Neural cell (in vitro differentiated cells): ENCODE data around the gene KIF6. TPM values are rescaled to one million over a fixed set of nuclear protein-coding genes. Genes with fewer than 3 reads are reported as not detected.

ENCODE experiments used
- H2AFZ ChIP-seq: fragments of 200-600, 300-800 bp; sonication (generic), shearing (Covaris generic); 2 replicates; pipeline ENCODE4 v1.6.0; 2014; ENCODE audit warnings: low read depth, mild to moderate bottlenecking, antibody characterized with exemption, low read length, moderate library complexity
- H3F3A ChIP-seq: fragments of 200-600 bp; shearing (Covaris generic); 2 replicates; pipeline ENCODE4 v1.6.1; 2016; ENCODE audit warnings: mild to moderate bottlenecking, moderate library complexity, mixed read lengths, antibody characterized with exemption, low read length; ENCODE audit not compliant: insufficient read depth, poor library complexity, severe bottlenecking
- H3K27ac ChIP-seq: fragments of 200-600, 300-800 bp; sonication (generic), shearing (Covaris generic); 2 replicates; pipeline ENCODE4 v1.5.1; 2014; ENCODE audit warnings: mild to moderate bottlenecking, low read length, moderate library complexity
- H3K27me3 ChIP-seq: fragments of 300-800, 200-600 bp; sonication (generic), shearing (Covaris generic); 2 replicates; pipeline ENCODE4 v1.6.0; 2014; ENCODE audit warnings: mild to moderate bottlenecking, low read depth, low read length, moderate library complexity; ENCODE audit not compliant: insufficient read depth
- H3K36me3 ChIP-seq: fragments of 300-800, 200-600 bp; sonication (generic), shearing (Covaris generic); 2 replicates; pipeline ENCODE4 v1.5.1; 2014; ENCODE audit warnings: mild to moderate bottlenecking, antibody characterized with exemption, low read length, moderate library complexity; ENCODE audit not compliant: insufficient read depth
- H3K4me2 ChIP-seq: fragments of 300-800, 200-600 bp; sonication (generic), shearing (Covaris generic); 2 replicates; pipeline ENCODE4 v1.6.0; 2014; ENCODE audit warnings: mild to moderate bottlenecking, low read length
- H3K4me3 ChIP-seq: fragments of 300-800, 200-600 bp; sonication (generic), shearing (Covaris generic); 2 replicates; pipeline ENCODE4 v1.5.1; 2014; ENCODE audit warnings: mild to moderate bottlenecking, low read length, moderate library complexity
- H3K79me2 ChIP-seq: fragments of 200-600 bp; shearing (Covaris generic); replicated peaks from 2 replicates; pipeline ENCODE4 v1.6.0; 2014; ENCODE audit warnings: mild to moderate bottlenecking, low read length, moderate library complexity; ENCODE audit not compliant: insufficient read depth
- H3K9ac ChIP-seq: fragments of 300-800, 200-600 bp; sonication (generic), shearing (Covaris generic); 2 replicates; pipeline ENCODE4 v1.6.1; 2016; ENCODE audit warnings: mild to moderate bottlenecking, low read length, mixed read lengths
- H3K9me2 ChIP-seq: fragments of 200-600 bp; shearing (Covaris generic); 2 replicates; pipeline ENCODE4 v1.6.1; 2016; ENCODE audit warnings: mild to moderate bottlenecking, low read length, mixed read lengths; ENCODE audit not compliant: insufficient read depth
- H3K9me3 ChIP-seq: fragments of 200-600, 300-800 bp; sonication (generic), shearing (Covaris generic); 2 replicates; pipeline ENCODE4 v1.6.1; 2016; ENCODE audit warnings: mild to moderate bottlenecking, mixed run types, low read length, moderate library complexity, mixed read lengths
- H4K20me1 ChIP-seq: fragments of 200-600 bp; shearing (Covaris generic); 2 replicates; pipeline ENCODE4 v1.6.1; 2016; ENCODE audit warnings: mild to moderate bottlenecking, mixed run types; ENCODE audit not compliant: insufficient read depth
- EP300 ChIP-seq: fragments of 450-650 bp; conservative IDR thresholded peaks from 2 replicates; pipeline ENCODE4 v1.6.1; 2014; ENCODE audit warnings: antibody characterized with exemption, mild to moderate bottlenecking, moderate library complexity; ENCODE audit not compliant: poor library complexity, severe bottlenecking
- EZH2 ChIP-seq: fragments of 200-600, 300-800 bp; shearing (Covaris generic), sonication (generic); IDR thresholded peaks from 2 replicates; pipeline ENCODE4 v1.6.1; 2014; ENCODE audit warnings: antibody characterized with exemption, low read length, borderline replicate concordance, mild to moderate bottlenecking; ENCODE audit not compliant: insufficient read depth, poor library complexity, severe bottlenecking
- MXI1 ChIP-seq: fragments of 450-650 bp; conservative IDR thresholded peaks from 2 replicates; pipeline ENCODE4 v1.6.1; 2014; ENCODE audit warnings: antibody characterized with exemption, mild to moderate bottlenecking; ENCODE audit not compliant: poor library complexity, severe bottlenecking
- POLR2AphosphoS5 ChIP-seq: IDR thresholded peaks from 2 replicates; pipeline ENCODE4 v1.6.1; 2012
- RAD21 ChIP-seq: fragments of 450-650 bp; conservative IDR thresholded peaks from 2 replicates; pipeline ENCODE4 v1.6.1; 2014; ENCODE audit warnings: antibody characterized with exemption, mild to moderate bottlenecking, moderate library complexity
- SMC3 ChIP-seq: fragments of 450-650 bp; conservative IDR thresholded peaks from 2 replicates; pipeline ENCODE4 v1.6.1; 2014; ENCODE audit warnings: antibody characterized with exemption, mild to moderate bottlenecking, moderate library complexity; ENCODE audit not compliant: poor library complexity
- TAF1 ChIP-seq: IDR thresholded peaks from 2 replicates; pipeline ENCODE4 v1.6.1; 2012; ENCODE audit warnings: low read depth
- polyA plus RNA-seq: library from polyadenylated mRNA; depleted of rRNA; stranded (reverse); fragments of >200 nt; gene quantifications from 2 replicates; pipeline ENCODE4 v1.2.3, GENCODE V29; 2014
- TF ChIP-seq, protein P1 (sequence below): IDR thresholded peaks from 2 replicates; pipeline ENCODE4 v1.6.1; 2012; ENCODE audit warnings: borderline replicate concordance
- TF ChIP-seq, protein P2 (sequence below): fragments of 450-650 bp; IDR thresholded peaks from 2 replicates; pipeline ENCODE4 v1.5.1; 2014; ENCODE audit warnings: antibody characterized with exemption, mild to moderate bottlenecking, moderate library complexity; ENCODE audit not compliant: poor library complexity, severe bottlenecking

Gene KIF6
- polyA plus RNA-seq, 1 donor from 2014 or later: 2.1 TPM

DNA sequence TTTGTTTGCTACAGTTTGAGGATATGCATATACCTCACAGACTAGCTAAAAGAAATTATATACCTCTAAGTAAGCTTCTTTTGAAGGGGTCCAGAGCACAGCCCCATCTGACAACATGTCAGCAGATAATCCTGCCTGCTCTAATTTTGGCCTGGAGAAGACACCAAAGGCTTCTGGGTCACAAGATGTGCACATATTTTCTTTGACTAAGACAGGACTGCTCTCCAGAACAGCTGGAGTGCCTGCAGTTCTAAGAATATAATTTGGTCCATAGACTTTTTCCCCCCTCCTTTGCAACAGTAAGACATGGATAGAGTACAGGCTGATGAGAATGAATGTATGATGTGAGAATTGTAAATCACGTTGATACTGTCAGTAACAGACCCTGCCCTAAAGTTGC is 294.8 kb downstream of the KIF6 start:
- Histone ChIP-seq H3K9me2 (no peaks in the 10 kb centered on the region), H2AFZ (no peak overlapping the region), H3F3A (no peaks in the 10 kb centered on the region), H3K79me2 (no peaks in the 10 kb centered on the region), H3K27ac (no peak overlapping the region), H3K4me3 (no peak overlapping the region), H3K9me3 (no peaks in the 10 kb centered on the region), H3K9ac (no peak overlapping the region), H3K27me3 (no peaks in the 10 kb centered on the region), H4K20me1 (no peaks in the 10 kb centered on the region), H3K36me3 (no peaks in the 10 kb centered on the region), H3K4me2 (no peak overlapping the region)
- TF ChIP-seq, protein P1, sequence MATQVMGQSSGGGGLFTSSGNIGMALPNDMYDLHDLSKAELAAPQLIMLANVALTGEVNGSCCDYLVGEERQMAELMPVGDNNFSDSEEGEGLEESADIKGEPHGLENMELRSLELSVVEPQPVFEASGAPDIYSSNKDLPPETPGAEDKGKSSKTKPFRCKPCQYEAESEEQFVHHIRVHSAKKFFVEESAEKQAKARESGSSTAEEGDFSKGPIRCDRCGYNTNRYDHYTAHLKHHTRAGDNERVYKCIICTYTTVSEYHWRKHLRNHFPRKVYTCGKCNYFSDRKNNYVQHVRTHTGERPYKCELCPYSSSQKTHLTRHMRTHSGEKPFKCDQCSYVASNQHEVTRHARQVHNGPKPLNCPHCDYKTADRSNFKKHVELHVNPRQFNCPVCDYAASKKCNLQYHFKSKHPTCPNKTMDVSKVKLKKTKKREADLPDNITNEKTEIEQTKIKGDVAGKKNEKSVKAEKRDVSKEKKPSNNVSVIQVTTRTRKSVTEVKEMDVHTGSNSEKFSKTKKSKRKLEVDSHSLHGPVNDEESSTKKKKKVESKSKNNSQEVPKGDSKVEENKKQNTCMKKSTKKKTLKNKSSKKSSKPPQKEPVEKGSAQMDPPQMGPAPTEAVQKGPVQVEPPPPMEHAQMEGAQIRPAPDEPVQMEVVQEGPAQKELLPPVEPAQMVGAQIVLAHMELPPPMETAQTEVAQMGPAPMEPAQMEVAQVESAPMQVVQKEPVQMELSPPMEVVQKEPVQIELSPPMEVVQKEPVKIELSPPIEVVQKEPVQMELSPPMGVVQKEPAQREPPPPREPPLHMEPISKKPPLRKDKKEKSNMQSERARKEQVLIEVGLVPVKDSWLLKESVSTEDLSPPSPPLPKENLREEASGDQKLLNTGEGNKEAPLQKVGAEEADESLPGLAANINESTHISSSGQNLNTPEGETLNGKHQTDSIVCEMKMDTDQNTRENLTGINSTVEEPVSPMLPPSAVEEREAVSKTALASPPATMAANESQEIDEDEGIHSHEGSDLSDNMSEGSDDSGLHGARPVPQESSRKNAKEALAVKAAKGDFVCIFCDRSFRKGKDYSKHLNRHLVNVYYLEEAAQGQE: no peak
- TF ChIP-seq MXI1: no peak
- TF ChIP-seq RAD21: no peak
- TF ChIP-seq SMC3: no peak
- TF ChIP-seq TAF1: no peak
- no peak for TF ChIP-seq EZH2
- TF ChIP-seq POLR2AphosphoS5: no peak
- TF ChIP-seq, protein P2, sequence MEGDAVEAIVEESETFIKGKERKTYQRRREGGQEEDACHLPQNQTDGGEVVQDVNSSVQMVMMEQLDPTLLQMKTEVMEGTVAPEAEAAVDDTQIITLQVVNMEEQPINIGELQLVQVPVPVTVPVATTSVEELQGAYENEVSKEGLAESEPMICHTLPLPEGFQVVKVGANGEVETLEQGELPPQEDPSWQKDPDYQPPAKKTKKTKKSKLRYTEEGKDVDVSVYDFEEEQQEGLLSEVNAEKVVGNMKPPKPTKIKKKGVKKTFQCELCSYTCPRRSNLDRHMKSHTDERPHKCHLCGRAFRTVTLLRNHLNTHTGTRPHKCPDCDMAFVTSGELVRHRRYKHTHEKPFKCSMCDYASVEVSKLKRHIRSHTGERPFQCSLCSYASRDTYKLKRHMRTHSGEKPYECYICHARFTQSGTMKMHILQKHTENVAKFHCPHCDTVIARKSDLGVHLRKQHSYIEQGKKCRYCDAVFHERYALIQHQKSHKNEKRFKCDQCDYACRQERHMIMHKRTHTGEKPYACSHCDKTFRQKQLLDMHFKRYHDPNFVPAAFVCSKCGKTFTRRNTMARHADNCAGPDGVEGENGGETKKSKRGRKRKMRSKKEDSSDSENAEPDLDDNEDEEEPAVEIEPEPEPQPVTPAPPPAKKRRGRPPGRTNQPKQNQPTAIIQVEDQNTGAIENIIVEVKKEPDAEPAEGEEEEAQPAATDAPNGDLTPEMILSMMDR: no peak
- no peak for TF ChIP-seq EP300

DNA sequence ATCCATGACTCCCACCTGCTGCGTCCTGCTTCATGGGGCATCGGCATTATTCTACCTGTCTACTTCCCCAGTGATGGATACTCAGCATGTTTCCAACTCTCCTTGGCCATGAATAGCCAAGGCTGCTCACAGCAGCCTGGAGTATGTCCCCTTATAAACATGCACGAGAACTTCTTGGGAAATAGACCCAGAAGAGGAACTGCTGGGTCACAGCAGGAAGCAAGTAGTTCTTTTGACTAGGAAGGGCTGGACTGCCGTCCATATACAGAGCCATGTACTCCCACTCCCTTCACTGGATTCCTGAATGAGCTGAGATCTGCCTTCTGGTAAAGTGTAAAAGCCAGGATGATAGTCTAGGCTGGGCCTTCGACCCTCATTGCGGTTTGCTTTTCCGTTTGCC is 296.4 kb downstream of the KIF6 start:
- Histone ChIP-seq H2AFZ (no peak overlapping the region), H4K20me1 (no peaks in the 10 kb centered on the region), H3K79me2 (no peaks in the 10 kb centered on the region), H3K27ac (no peak overlapping the region), H3K27me3 (no peaks in the 10 kb centered on the region), H3K9me3 (no peaks in the 10 kb centered on the region), H3K4me3 (no peak overlapping the region), H3K36me3 (no peaks in the 10 kb centered on the region), H3K9ac (no peak overlapping the region), H3K9me2 (no peaks in the 10 kb centered on the region), H3F3A (no peaks in the 10 kb centered on the region), H3K4me2 (no peak overlapping the region)
- TF ChIP-seq, protein P2: no peak
- TF ChIP-seq EZH2: no peak
- no peak for TF ChIP-seq SMC3
- TF ChIP-seq RAD21: no peak
- TF ChIP-seq EP300: no peak
- no peak for TF ChIP-seq POLR2AphosphoS5
- TF ChIP-seq, protein P1: no peak
- TF ChIP-seq MXI1: no peak
- no peak for TF ChIP-seq TAF1
